IMR-90 (cell line): ENCODE measurements around the gene MYBPH.

ENCODE experiments used
- BHLHE40 ChIP-seq: fragments of 150-350 bp; IDR thresholded peaks from 2 replicates; pipeline ENCODE4 v1.6.1; 2016; ENCODE audit warnings: mild to moderate bottlenecking, low read depth, low read length
- FOS ChIP-seq: fragments of 150-350 bp; IDR thresholded peaks from 2 replicates; pipeline ENCODE4 v1.6.1; 2016; ENCODE audit warnings: low read depth, low read length
- MAZ ChIP-seq: IDR thresholded peaks from 2 replicates; pipeline ENCODE4 v1.6.1; 2012; ENCODE audit warnings: low read depth, mild to moderate bottlenecking, low read length, improper control_type of control experiment, moderate library complexity, borderline replicate concordance
- MXI1 ChIP-seq: IDR thresholded peaks from 2 replicates; pipeline ENCODE4 v1.6.1; 2012; ENCODE audit warnings: low read depth, mild to moderate bottlenecking, low read length, moderate library complexity, borderline replicate concordance
- POLR2A ChIP-seq: IDR thresholded peaks from 2 replicates; pipeline ENCODE4 v1.6.1; 2012; ENCODE audit warnings: mild to moderate bottlenecking, low read depth, low read length
- RAD21 ChIP-seq: IDR thresholded peaks from 2 replicates; pipeline ENCODE4 v1.6.1; 2012; ENCODE audit warnings: low read length, improper control_type of control experiment
- TF ChIP-seq, protein P1 (sequence below): conservative IDR thresholded peaks from 2 replicates; pipeline ENCODE4 v1.5.1; 2012; ENCODE audit warnings: mild to moderate bottlenecking, low read depth, low read length, improper control_type of control experiment
- TF ChIP-seq, protein P2 (sequence below): fragments of 150-350 bp; IDR thresholded peaks from 2 replicates; pipeline ENCODE4 v1.6.1; 2016; ENCODE audit warnings: low read depth, mild to moderate bottlenecking, low read length, moderate library complexity, borderline replicate concordance

DNA sequence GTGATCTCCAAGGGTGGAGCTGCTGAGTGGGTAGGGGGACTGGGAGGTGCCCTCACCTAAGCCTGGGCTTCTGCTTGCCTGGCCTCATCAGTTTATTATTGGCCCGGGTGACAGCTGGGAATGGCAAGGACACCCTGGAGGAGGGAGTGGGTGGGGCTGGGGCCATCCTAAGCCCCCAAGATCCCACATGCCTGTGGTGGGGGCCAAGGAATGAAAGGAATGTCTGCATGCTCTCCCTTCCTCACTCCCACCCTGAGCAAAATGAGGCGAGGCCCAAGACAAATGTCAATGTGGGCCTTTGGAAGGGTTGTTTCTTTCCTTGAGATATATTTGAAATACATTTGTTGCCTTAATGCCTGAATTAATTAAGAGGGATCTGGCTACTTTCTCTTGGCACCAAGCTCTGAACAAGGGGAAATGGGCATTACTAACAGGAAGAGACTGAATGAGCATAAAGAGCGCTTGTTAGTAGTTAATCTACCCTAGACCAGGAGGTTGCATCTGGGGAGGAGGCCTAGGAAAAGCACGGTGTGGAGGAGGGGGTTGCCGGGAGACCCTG is 30.6 kb upstream of the MYBPH start:
- TF ChIP-seq POLR2A: no peak
- TF ChIP-seq RAD21: no peak
- no peak for TF ChIP-seq MXI1
- TF ChIP-seq, protein P1, sequence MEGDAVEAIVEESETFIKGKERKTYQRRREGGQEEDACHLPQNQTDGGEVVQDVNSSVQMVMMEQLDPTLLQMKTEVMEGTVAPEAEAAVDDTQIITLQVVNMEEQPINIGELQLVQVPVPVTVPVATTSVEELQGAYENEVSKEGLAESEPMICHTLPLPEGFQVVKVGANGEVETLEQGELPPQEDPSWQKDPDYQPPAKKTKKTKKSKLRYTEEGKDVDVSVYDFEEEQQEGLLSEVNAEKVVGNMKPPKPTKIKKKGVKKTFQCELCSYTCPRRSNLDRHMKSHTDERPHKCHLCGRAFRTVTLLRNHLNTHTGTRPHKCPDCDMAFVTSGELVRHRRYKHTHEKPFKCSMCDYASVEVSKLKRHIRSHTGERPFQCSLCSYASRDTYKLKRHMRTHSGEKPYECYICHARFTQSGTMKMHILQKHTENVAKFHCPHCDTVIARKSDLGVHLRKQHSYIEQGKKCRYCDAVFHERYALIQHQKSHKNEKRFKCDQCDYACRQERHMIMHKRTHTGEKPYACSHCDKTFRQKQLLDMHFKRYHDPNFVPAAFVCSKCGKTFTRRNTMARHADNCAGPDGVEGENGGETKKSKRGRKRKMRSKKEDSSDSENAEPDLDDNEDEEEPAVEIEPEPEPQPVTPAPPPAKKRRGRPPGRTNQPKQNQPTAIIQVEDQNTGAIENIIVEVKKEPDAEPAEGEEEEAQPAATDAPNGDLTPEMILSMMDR: no peak
- TF ChIP-seq FOS: no peak
- TF ChIP-seq BHLHE40: no peak
- TF ChIP-seq MAZ: no peak
- TF ChIP-seq, protein P2, sequence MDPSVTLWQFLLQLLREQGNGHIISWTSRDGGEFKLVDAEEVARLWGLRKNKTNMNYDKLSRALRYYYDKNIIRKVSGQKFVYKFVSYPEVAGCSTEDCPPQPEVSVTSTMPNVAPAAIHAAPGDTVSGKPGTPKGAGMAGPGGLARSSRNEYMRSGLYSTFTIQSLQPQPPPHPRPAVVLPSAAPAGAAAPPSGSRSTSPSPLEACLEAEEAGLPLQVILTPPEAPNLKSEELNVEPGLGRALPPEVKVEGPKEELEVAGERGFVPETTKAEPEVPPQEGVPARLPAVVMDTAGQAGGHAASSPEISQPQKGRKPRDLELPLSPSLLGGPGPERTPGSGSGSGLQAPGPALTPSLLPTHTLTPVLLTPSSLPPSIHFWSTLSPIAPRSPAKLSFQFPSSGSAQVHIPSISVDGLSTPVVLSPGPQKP: no peak
